ENCODE measurements around the gene IFNA8.

DNA sequence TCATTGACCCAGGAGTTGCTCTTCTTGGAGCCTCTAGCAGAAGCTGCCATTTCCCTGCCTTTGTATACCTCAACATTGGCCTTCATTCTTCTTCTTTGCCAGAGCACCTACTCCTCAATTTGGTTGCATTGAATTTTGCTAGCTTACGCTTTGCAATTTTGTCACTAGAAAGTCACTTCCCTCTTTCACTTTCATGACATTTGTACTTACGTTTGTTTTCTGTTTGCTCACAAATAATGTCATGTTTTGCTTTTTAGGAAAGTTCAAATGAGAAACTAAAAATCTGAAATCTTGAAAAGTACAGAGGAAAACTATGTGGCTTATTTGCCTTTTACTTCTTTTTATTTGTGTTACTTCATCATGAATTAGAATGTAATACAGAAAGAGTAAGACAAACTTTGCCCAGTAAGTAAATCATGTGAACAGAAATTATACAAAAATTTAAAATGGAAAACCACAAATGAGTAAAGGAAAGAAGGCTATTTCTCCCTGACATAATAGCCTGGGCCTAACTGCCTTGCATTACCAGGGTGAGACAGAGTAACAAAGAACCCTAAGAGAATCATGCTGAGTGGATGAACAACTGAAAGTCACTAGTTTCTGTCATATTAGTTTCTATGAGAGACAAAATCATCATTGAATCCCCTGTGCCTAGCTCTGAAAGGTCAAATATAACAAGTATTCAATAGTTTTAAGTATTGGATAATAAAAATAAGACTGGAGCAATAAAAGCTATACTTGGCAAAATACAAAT is 23.9 kb downstream of the IFNA8 start:
- no peak for TF ChIP-seq CTCF (IDR thresholded peaks at IDR 0.05)
- TF ChIP-seq CREB1 (CRISPR knock-in tag; IDR thresholded peaks at IDR 0.05): no peak
- TF ChIP-seq, protein P1, sequence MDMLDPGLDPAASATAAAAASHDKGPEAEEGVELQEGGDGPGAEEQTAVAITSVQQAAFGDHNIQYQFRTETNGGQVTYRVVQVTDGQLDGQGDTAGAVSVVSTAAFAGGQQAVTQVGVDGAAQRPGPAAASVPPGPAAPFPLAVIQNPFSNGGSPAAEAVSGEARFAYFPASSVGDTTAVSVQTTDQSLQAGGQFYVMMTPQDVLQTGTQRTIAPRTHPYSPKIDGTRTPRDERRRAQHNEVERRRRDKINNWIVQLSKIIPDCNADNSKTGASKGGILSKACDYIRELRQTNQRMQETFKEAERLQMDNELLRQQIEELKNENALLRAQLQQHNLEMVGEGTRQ (CRISPR knock-in tag; IDR thresholded peaks at IDR 0.05): no peak
- TF ChIP-seq FOXP1 (CRISPR knock-in tag; IDR thresholded peaks at IDR 0.05; ENCODE audit: borderline replicate concordance): no peak
- TF ChIP-seq, protein P2, sequence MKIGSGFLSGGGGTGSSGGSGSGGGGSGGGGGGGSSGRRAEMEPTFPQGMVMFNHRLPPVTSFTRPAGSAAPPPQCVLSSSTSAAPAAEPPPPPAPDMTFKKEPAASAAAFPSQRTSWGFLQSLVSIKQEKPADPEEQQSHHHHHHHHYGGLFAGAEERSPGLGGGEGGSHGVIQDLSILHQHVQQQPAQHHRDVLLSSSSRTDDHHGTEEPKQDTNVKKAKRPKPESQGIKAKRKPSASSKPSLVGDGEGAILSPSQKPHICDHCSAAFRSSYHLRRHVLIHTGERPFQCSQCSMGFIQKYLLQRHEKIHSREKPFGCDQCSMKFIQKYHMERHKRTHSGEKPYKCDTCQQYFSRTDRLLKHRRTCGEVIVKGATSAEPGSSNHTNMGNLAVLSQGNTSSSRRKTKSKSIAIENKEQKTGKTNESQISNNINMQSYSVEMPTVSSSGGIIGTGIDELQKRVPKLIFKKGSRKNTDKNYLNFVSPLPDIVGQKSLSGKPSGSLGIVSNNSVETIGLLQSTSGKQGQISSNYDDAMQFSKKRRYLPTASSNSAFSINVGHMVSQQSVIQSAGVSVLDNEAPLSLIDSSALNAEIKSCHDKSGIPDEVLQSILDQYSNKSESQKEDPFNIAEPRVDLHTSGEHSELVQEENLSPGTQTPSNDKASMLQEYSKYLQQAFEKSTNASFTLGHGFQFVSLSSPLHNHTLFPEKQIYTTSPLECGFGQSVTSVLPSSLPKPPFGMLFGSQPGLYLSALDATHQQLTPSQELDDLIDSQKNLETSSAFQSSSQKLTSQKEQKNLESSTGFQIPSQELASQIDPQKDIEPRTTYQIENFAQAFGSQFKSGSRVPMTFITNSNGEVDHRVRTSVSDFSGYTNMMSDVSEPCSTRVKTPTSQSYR (CRISPR knock-in tag; IDR thresholded peaks at IDR 0.05): no peak
- TF ChIP-seq, protein P3, sequence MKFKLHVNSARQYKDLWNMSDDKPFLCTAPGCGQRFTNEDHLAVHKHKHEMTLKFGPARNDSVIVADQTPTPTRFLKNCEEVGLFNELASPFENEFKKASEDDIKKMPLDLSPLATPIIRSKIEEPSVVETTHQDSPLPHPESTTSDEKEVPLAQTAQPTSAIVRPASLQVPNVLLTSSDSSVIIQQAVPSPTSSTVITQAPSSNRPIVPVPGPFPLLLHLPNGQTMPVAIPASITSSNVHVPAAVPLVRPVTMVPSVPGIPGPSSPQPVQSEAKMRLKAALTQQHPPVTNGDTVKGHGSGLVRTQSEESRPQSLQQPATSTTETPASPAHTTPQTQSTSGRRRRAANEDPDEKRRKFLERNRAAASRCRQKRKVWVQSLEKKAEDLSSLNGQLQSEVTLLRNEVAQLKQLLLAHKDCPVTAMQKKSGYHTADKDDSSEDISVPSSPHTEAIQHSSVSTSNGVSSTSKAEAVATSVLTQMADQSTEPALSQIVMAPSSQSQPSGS (CRISPR knock-in tag; IDR thresholded peaks at IDR 0.05; ENCODE audit: borderline replicate concordance, low read depth): no peak
- TF ChIP-seq, protein P4, sequence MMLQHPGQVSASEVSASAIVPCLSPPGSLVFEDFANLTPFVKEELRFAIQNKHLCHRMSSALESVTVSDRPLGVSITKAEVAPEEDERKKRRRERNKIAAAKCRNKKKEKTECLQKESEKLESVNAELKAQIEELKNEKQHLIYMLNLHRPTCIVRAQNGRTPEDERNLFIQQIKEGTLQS (CRISPR knock-in tag; conservative IDR thresholded peaks at IDR 0.05): no peak
- TF ChIP-seq ZBTB21 (CRISPR knock-in tag; IDR thresholded peaks at IDR 0.05; ENCODE audit: borderline replicate concordance): no peak
- TF ChIP-seq NR1H2 (CRISPR knock-in tag; IDR thresholded peaks at IDR 0.05): no peak
- TF ChIP-seq AFF4 (CRISPR knock-in tag; IDR thresholded peaks at IDR 0.05; ENCODE audit: borderline replicate concordance): no peak
- no peak for TF ChIP-seq JUN (CRISPR knock-in tag; IDR thresholded peaks at IDR 0.05)
- no peak for TF ChIP-seq ATF6 (CRISPR knock-in tag; IDR thresholded peaks at IDR 0.05)
